ENCODE results near the gene TCTN3.
"Not testable (repeated sequence)": the region's sequence is repeated elsewhere in the genome, so short reads cannot be mapped to it uniquely, and the experiment has no call there.

The TCTN3 gene

GRCh38 chr10:95620415-95620814 is 73.3 kb downstream of the TCTN3 start:
- DNase-seq: not testable (repeated sequence)

GRCh38 chr10:95618101-95618500 is 75.6 kb downstream of the TCTN3 start:
- DNase-seq: no peak

- no peak for DNase-seq
These were observed 77.3 kb downstream of the TCTN3 start for GRCh38 chr10:95616446-95616845.
